NB4 (cell line): ENCODE measurements around the gene TMEM221.

Experiments used
- DNase-seq: peaks from one replicate; pipeline ENCODE4 v3.0.0; 2010; ENCODE audit warnings: low read depth
- H3K4me3 ChIP-seq: one replicate; pipeline ENCODE4 v1.5.1; 2011; ENCODE audit warnings: mild to moderate bottlenecking, low read depth, low read length, moderate library complexity
- CTCF ChIP-seq: IDR thresholded peaks from one replicate; pipeline ENCODE4 v1.5.1; 2012; ENCODE audit warnings: low read depth, low read length
- MAX ChIP-seq: IDR thresholded peaks from 2 replicates; pipeline ENCODE4 v1.6.1; 2011; ENCODE audit warnings: low read depth, low read length
- MYC ChIP-seq: IDR thresholded peaks from 2 replicates; pipeline ENCODE4 v1.6.1; 2011; ENCODE audit warnings: low read depth, low read length
- POLR2A ChIP-seq: IDR thresholded peaks from 2 replicates; pipeline ENCODE4 v1.6.1; 2011; ENCODE audit warnings: mild to moderate bottlenecking; ENCODE audit not compliant: insufficient read length; ENCODE audit errors: extremely low read depth

Gene TMEM221

GRCh38 chr19:17447704-17448130 is 751 bp downstream of the TMEM221 start:
- no peak overlapping the region for H3K4me3 ChIP-seq
- TF ChIP-seq CTCF: no peak
- no peak for TF ChIP-seq POLR2A
- TF ChIP-seq MAX: no peak
- TF ChIP-seq MYC: no peak
- DNase-seq: peak; percentile 26

GRCh38 chr19:17445526-17446165 is 2.8 kb downstream of the TMEM221 start:
- no peak overlapping the region for H3K4me3 ChIP-seq
- DNase-seq: no peak
- TF ChIP-seq CTCF (no peak), MAX (no peak), MYC (no peak), POLR2A (no peak)

GRCh38 chr19:17441241-17442021 is 7.0 kb downstream of the TMEM221 start:
- H3K4me3 ChIP-seq: no peak overlapping the region
- TF ChIP-seq MYC: no peak
- no peak for TF ChIP-seq MAX
- TF ChIP-seq POLR2A: no peak
- TF ChIP-seq CTCF: peak; percentile 38
- DNase-seq: peak; percentile 58

GRCh38 chr19:17436874-17437267 is 11.6 kb downstream of the TMEM221 start:
- TF ChIP-seq CTCF: no peak
- no peak for TF ChIP-seq MAX
- no peak for TF ChIP-seq POLR2A
- TF ChIP-seq MYC: no peak

GRCh38 chr19:17436094-17436873 is 12.2 kb downstream of the TMEM221 start:
- no peak for DNase-seq
- H3K4me3 ChIP-seq: no peak overlapping the region
- TF ChIP-seq POLR2A: no peak
- no peak for TF ChIP-seq MYC
- no peak for TF ChIP-seq CTCF
- no peak for TF ChIP-seq MAX

More at GRCh38 chr19:17436874-17437267, 11.6 kb downstream of the TMEM221 start:
- H3K4me3 ChIP-seq: no peak overlapping the region
- DNase-seq: no peak
